Activated naive CD8-positive, alpha-beta T cell treated with anti-CD3 and anti-CD28 coated beads, Interleukin-2, amount 10 ng/mL, durations not matched to agents 7 days and 5 days (primary cell): ENCODE measurements around the gene SLC2A13. TPM values are rescaled to one million over a fixed set of nuclear protein-coding genes. Genes with fewer than 3 reads are reported as not detected.
"Not testable (repeated sequence)": the region's sequence is repeated elsewhere in the genome, so short reads cannot be mapped to it uniquely, and the experiment has no call there.

Experiments
- ATAC-seq: fragments of 150-1000 bp; cut with Tn5 transposase; one replicate; pipeline ENCODE4 v1.10.0; 2021; ENCODE audit warnings: low read depth, moderate library complexity
- POLR2A ChIA-PET: fragments of 350-600 bp; sonication (Branson Sonifier 250); formaldehyde crosslinking; loops from one replicate; lab custom pipeline; 2021; ENCODE audit warnings: antibody characterized with exemption; lab: Charles Lee
- DNase-seq: peaks from one replicate; pipeline ENCODE4 v3.0.0; 2021
- H3K27ac Mint-ChIP-seq: one replicate; pipeline ENCODE4 v1.8.0; 2022; ENCODE audit warnings: mild to moderate bottlenecking, mixed read lengths
- H3K27me3 Mint-ChIP-seq: one replicate; pipeline ENCODE4 v1.8.0; 2022; ENCODE audit warnings: mild to moderate bottlenecking, moderate library complexity, mixed read lengths
- H3K36me3 Mint-ChIP-seq: one replicate; pipeline ENCODE4 v1.8.0; 2021; ENCODE audit warnings: mild to moderate bottlenecking, mixed read lengths
- H3K4me1 Mint-ChIP-seq: one replicate; pipeline ENCODE4 v1.8.0; 2021; ENCODE audit warnings: mixed read lengths
- H3K4me3 Mint-ChIP-seq: one replicate; pipeline ENCODE4 v1.8.0; 2022; ENCODE audit warnings: mild to moderate bottlenecking, moderate library complexity, mixed read lengths
- H3K9me3 Mint-ChIP-seq: one replicate; pipeline ENCODE4 v1.8.0; 2021; ENCODE audit warnings: mixed read lengths
- total RNA-seq, 2 experiments: library from RNA; stranded (reverse); gene quantifications; one replicate each; pipeline ENCODE4 v1.2.3, GENCODE V29; 2021

SLC2A13 gene
- total RNA-seq, 2 experiments from 2014 or later, result 8.1 to 8.5 TPM

GRCh38 chr12:39912211-39912980 is 193.5 kb downstream of the SLC2A13 start:
- DNase-seq (no peak), ATAC-seq (no peak)
- POLR2A ChIA-PET, result no interaction called here
- H3K9me3 Mint-ChIP-seq, result no peaks in the 10 kb centered on the region
- no peaks in the 10 kb centered on the region for H3K36me3 Mint-ChIP-seq
- no peak overlapping the region for H3K4me3 Mint-ChIP-seq
- no peaks in the 10 kb centered on the region for H3K27me3 Mint-ChIP-seq
- H3K27ac Mint-ChIP-seq, result no peak overlapping the region
- H3K4me1 Mint-ChIP-seq, result no peaks in the 10 kb centered on the region

- Mint-ChIP-seq H3K27me3 (no peaks in the 10 kb centered on the region), H3K36me3 (no peaks in the 10 kb centered on the region), H3K4me3 (no peak overlapping the region), H3K4me1 (no peaks in the 10 kb centered on the region), H3K27ac (no peak overlapping the region), H3K9me3 (no peaks in the 10 kb centered on the region)
- POLR2A ChIA-PET, result no interaction called here
- DNase-seq (no peak), ATAC-seq (no peak)
Observed at GRCh38 chr12:39906237-39906636, 199.6 kb downstream of the SLC2A13 start.

- ATAC-seq (no peak), DNase-seq (no peak)
- no peak overlapping the region for H3K4me3 Mint-ChIP-seq
- no peak overlapping the region for H3K27ac Mint-ChIP-seq
- no peaks in the 10 kb centered on the region for H3K4me1 Mint-ChIP-seq
- H3K36me3 Mint-ChIP-seq, result no peaks in the 10 kb centered on the region
- POLR2A ChIA-PET, result no interaction called here
- no peaks in the 10 kb centered on the region for H3K9me3 Mint-ChIP-seq
- H3K27me3 Mint-ChIP-seq, result no peaks in the 10 kb centered on the region
Observed at GRCh38 chr12:39905152-39905551, 200.7 kb downstream of the SLC2A13 start.

GRCh38 chr12:39902821-39903220 is 203.1 kb downstream of the SLC2A13 start:
- DNase-seq (no peak), ATAC-seq (no peak)
- Mint-ChIP-seq H3K36me3 (no peaks in the 10 kb centered on the region), H3K27me3 (no peaks in the 10 kb centered on the region), H3K9me3 (peaks cover 4% of the 10 kb centered on the region), H3K4me3 (no peak overlapping the region), H3K4me1 (no peaks in the 10 kb centered on the region), H3K27ac (no peak overlapping the region)
- POLR2A ChIA-PET, result no interaction called here

GRCh38 chr12:39897315-39897714 is 208.6 kb downstream of the SLC2A13 start:
- DNase-seq (no peak), ATAC-seq (no peak)
- H3K9me3 Mint-ChIP-seq, result peaks cover 8% of the 10 kb centered on the region
- H3K27me3 Mint-ChIP-seq, result no peaks in the 10 kb centered on the region
- H3K27ac Mint-ChIP-seq, result no peak overlapping the region
- H3K4me1 Mint-ChIP-seq, result no peaks in the 10 kb centered on the region
- H3K4me3 Mint-ChIP-seq, result no peak overlapping the region
- POLR2A ChIA-PET, result no interaction called here
- no peaks in the 10 kb centered on the region for H3K36me3 Mint-ChIP-seq

GRCh38 chr12:39893388-39893787 is 212.5 kb downstream of the SLC2A13 start:
- H3K27me3 Mint-ChIP-seq, H3K9me3 Mint-ChIP-seq, H3K4me1 Mint-ChIP-seq, H3K4me3 Mint-ChIP-seq, DNase-seq, H3K27ac Mint-ChIP-seq, H3K36me3 Mint-ChIP-seq, ATAC-seq, POLR2A ChIA-PET: not testable (repeated sequence)

GRCh38 chr12:39892146-39892545 is 213.7 kb downstream of the SLC2A13 start:
- Mint-ChIP-seq H3K27me3 (no peaks in the 10 kb centered on the region), H3K9me3 (peaks cover 4% of the 10 kb centered on the region), H3K4me1 (no peaks in the 10 kb centered on the region), H3K4me3 (no peak overlapping the region), H3K36me3 (no peaks in the 10 kb centered on the region), H3K27ac (no peak overlapping the region)
- no peak for DNase-seq
- ATAC-seq, result no peak
- POLR2A ChIA-PET, result no interaction called here

- DNase-seq, result no peak
- no peak overlapping the region for H3K27ac Mint-ChIP-seq
- no peak for ATAC-seq
- POLR2A ChIA-PET, result no interaction called here
- no peaks in the 10 kb centered on the region for H3K36me3 Mint-ChIP-seq
- H3K27me3 Mint-ChIP-seq, result no peaks in the 10 kb centered on the region
- no peaks in the 10 kb centered on the region for H3K4me1 Mint-ChIP-seq
- H3K9me3 Mint-ChIP-seq, result no peaks in the 10 kb centered on the region
- no peak overlapping the region for H3K4me3 Mint-ChIP-seq
Observed at GRCh38 chr12:39887856-39888255, 218.0 kb downstream of the SLC2A13 start.

GRCh38 chr12:39886106-39886505 is 219.8 kb downstream of the SLC2A13 start:
- no peaks in the 10 kb centered on the region for H3K36me3 Mint-ChIP-seq
- POLR2A ChIA-PET, result no interaction called here
- H3K4me3 Mint-ChIP-seq, result no peak overlapping the region
- no peaks in the 10 kb centered on the region for H3K9me3 Mint-ChIP-seq
- no peaks in the 10 kb centered on the region for H3K4me1 Mint-ChIP-seq
- no peak overlapping the region for H3K27ac Mint-ChIP-seq
- H3K27me3 Mint-ChIP-seq, result no peaks in the 10 kb centered on the region
- no peak for DNase-seq
- no peak for ATAC-seq

- POLR2A ChIA-PET, result no interaction called here
- Mint-ChIP-seq H3K27ac (no peak overlapping the region), H3K27me3 (no peaks in the 10 kb centered on the region), H3K36me3 (no peaks in the 10 kb centered on the region), H3K4me3 (no peak overlapping the region), H3K4me1 (no peaks in the 10 kb centered on the region), H3K9me3 (peaks cover 2% of the 10 kb centered on the region)
- DNase-seq, result no peak
- no peak for ATAC-seq
Observed at GRCh38 chr12:39884616-39885125, 221.2 kb downstream of the SLC2A13 start.

GRCh38 chr12:39883411-39883810 is 222.5 kb downstream of the SLC2A13 start:
- DNase-seq (no peak), ATAC-seq (no peak)
- Mint-ChIP-seq H3K4me1 (no peaks in the 10 kb centered on the region), H3K36me3 (no peaks in the 10 kb centered on the region), H3K9me3 (peaks cover 2% of the 10 kb centered on the region), H3K4me3 (no peak overlapping the region), H3K27ac (no peak overlapping the region), H3K27me3 (no peaks in the 10 kb centered on the region)
- POLR2A ChIA-PET, result no interaction called here

- ATAC-seq, result no peak
Observed at GRCh38 chr12:39878753-39879152, 227.1 kb downstream of the SLC2A13 start.

GRCh38 chr12:39875721-39876120 is 230.2 kb downstream of the SLC2A13 start:
- H3K4me3 Mint-ChIP-seq, result no peak overlapping the region
- H3K9me3 Mint-ChIP-seq, result peaks cover 6% of the 10 kb centered on the region
- DNase-seq (no peak), ATAC-seq (no peak)
- no peaks in the 10 kb centered on the region for H3K36me3 Mint-ChIP-seq
- H3K4me1 Mint-ChIP-seq, result no peaks in the 10 kb centered on the region
- POLR2A ChIA-PET, result no interaction called here
- H3K27me3 Mint-ChIP-seq, result no peaks in the 10 kb centered on the region
- no peak overlapping the region for H3K27ac Mint-ChIP-seq

More at GRCh38 chr12:39878753-39879152, 227.1 kb downstream of the SLC2A13 start:
- POLR2A ChIA-PET, result no interaction called here
- Mint-ChIP-seq H3K36me3 (no peaks in the 10 kb centered on the region), H3K9me3 (peaks cover 6% of the 10 kb centered on the region), H3K27me3 (no peaks in the 10 kb centered on the region), H3K4me1 (no peaks in the 10 kb centered on the region), H3K27ac (no peak overlapping the region), H3K4me3 (no peak overlapping the region)
- DNase-seq, result no peak

GRCh38 chr12:39874785-39875184 is 231.1 kb downstream of the SLC2A13 start:
- Mint-ChIP-seq H3K27ac (no peak overlapping the region), H3K9me3 (peaks cover 4% of the 10 kb centered on the region), H3K4me1 (no peaks in the 10 kb centered on the region), H3K36me3 (no peaks in the 10 kb centered on the region), H3K4me3 (no peak overlapping the region), H3K27me3 (no peaks in the 10 kb centered on the region)
- ATAC-seq (no peak), DNase-seq (no peak)
- POLR2A ChIA-PET, result no interaction called here
